Aorta (tissue), 5 donors: Measurements from ENCODE around the gene ETV3. TPM values are rescaled to one million over a fixed set of nuclear protein-coding genes. Genes with fewer than 3 reads are reported as not detected.

Source experiments
- ATAC-seq: fragments of 200-7000 bp; cut with Tn5 transposase; one replicate; pipeline ENCODE4 v1.9.1; 2022; ENCODE audit warnings: moderate library complexity; ENCODE audit not compliant: low FRiP score
- DNase-seq, 2 donors: peaks; one replicate each; pipeline ENCODE4 v3.0.0-alpha.2; 2020
- H3K27ac ChIP-seq, 2 donors: one replicate each; pipeline ENCODE4 v1.5.1; 2013; ENCODE audit warnings: low read length in 2 of 2, mild to moderate bottlenecking in 2 of 2, moderate library complexity in 2 of 2, control low read depth in 1 of 2, inconsistent platforms in 1 of 2, low read depth in 1 of 2
- H3K27me3 ChIP-seq, 2 donors: one replicate each; pipeline ENCODE4 v1.6.1; 2013; ENCODE audit warnings: control low read depth in 1 of 2, low read length in 1 of 2, mild to moderate bottlenecking in 1 of 2, moderate library complexity in 1 of 2; ENCODE audit not compliant: insufficient read depth in 2 of 2, control insufficient read depth in 1 of 2
- H3K36me3 ChIP-seq, 2 donors: one replicate each; pipeline ENCODE4 v1.6.1; 2013; ENCODE audit warnings: control low read depth in 1 of 2, low read length in 1 of 2, mild to moderate bottlenecking in 1 of 2; ENCODE audit not compliant: insufficient read depth in 2 of 2, control insufficient read depth in 1 of 2
- H3K4me1 ChIP-seq, 2 donors: one replicate each; pipeline ENCODE4 v1.6.1; 2013; ENCODE audit warnings: low read length in 2 of 2, control low read depth in 1 of 2, mild to moderate bottlenecking in 1 of 2, moderate library complexity in 1 of 2; ENCODE audit not compliant: insufficient read depth in 2 of 2, control insufficient read depth in 1 of 2
- H3K4me3 ChIP-seq, 2 donors: one replicate each; pipeline ENCODE4 v1.5.1; 2013; ENCODE audit warnings: low read length in 2 of 2, control low read depth in 1 of 2, mild to moderate bottlenecking in 1 of 2
- H3K9me3 ChIP-seq: one replicate; pipeline ENCODE4 v1.6.1; 2013; ENCODE audit warnings: mild to moderate bottlenecking, low read length; ENCODE audit not compliant: control insufficient read depth
- WGBS, 2 donors: extraction: QIAGEN DNeasy Blood & Tissue Kit; methylation state at CpG; one replicate each; pipeline ENCODE4 v1.1.7; 2013; 5-methylcytosine and 5-hydroxymethylcytosine counted together
- intact Hi-C, 2 donors: fragments of 100-400 bp; cut with DNase I; formaldehyde crosslinking; loops; one replicate each; pipeline versions ENCODE4 v1.14.2 to v1.15.0; 2022
- polyA plus RNA-seq, 2 donors: library from polyadenylated mRNA; stranded (reverse); fragments of 200-250 nt; gene quantifications; one replicate each; pipeline ENCODE4 v1.2.3, GENCODE V29; 2013
- total RNA-seq, 2 donors: library from RNA; stranded (reverse); fragmentation: NEBNext Ultra II Directional; extraction: Animal tissue kit (Norgen Biotek cat#: 25700); gene quantifications; one replicate each; pipeline ENCODE4 v1.2.1, GENCODE V29; 2021
- donor health status: healthy with polysubstance abuse.
- donor health status: Bipolar disorder and iron deficiency.
- donor health status: DM: no; HTN: no; CAD: no.
- donor health status: DM: no; HTN: no; CAD: no.
- donor health status: DM: yes; HTN: yes; CAD: no.

ETV3 gene
- total and polyA plus RNA-seq, 4 donors, result 6.6 to 33.6 (median 22.2) TPM

DNA sequence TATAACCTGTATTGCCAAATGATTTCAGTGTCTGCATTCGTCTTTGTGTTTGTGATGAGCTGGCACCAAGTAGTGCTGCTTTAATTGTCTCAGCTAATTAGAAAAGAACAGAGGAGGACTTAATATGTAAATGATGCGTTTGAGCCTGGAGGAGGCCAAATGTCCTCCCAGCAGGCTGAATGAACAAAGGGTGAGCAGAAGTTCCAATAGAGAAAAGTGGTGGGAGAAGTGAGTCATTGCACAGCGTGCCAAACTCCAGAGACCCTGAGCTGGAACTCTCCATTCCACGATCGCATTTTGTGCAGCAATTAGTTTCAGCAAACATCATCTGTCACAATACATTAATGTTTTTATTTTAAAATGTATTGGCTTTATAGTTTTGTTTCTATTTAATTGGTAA, 56.5 kb downstream of the ETV3 start:
- ATAC-seq (no peak), DNase-seq (no peak)
- 72 to 86% methylated on average over 5 of the region's 5 CpGs for WGBS, 2 donors
- Histone ChIP-seq H3K27me3 (peaks cover 0 to 2% of the 10 kb centered on the region in 2 donors), H3K36me3 (no peaks in the 10 kb centered on the region), H3K27ac (no peak overlapping the region), H3K9me3 (no peaks in the 10 kb centered on the region), H3K4me3 (no peak overlapping the region), H3K4me1 (no peaks in the 10 kb centered on the region)
- intact Hi-C loops, result no loop called here

DNA sequence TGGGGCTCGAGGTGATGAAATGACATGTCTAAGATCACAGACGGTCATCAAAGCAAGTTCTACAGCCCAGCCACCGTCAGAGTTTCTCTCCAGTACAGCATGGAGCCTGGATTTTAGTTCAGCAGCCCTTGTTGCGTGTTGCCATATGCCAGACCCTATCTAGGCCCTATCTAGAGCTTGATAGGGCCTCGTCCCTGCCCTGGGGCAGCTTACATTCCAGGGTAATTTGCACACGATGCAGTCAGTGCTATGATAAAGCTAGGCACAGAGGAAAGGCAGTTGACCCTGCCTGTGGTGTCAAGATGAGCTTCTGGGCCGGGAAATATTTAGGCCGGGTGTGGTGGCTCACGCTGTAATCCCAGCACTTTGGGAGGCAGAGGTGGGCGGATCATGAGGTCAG, 57.5 kb downstream of the ETV3 start:
- Histone ChIP-seq H3K9me3 (no peaks in the 10 kb centered on the region), H3K4me1 (no peaks in the 10 kb centered on the region), H3K27me3 (peaks cover 0 to 2% of the 10 kb centered on the region in 2 donors), H3K27ac (no peak overlapping the region), H3K36me3 (no peaks in the 10 kb centered on the region), H3K4me3 (no peak overlapping the region)
- ATAC-seq (no peak), DNase-seq (no peak)
- WGBS, 2 donors, result 89 to 91% methylated on average over 10 of the region's 10 CpGs
- intact Hi-C loops, result no loop called here

DNA sequence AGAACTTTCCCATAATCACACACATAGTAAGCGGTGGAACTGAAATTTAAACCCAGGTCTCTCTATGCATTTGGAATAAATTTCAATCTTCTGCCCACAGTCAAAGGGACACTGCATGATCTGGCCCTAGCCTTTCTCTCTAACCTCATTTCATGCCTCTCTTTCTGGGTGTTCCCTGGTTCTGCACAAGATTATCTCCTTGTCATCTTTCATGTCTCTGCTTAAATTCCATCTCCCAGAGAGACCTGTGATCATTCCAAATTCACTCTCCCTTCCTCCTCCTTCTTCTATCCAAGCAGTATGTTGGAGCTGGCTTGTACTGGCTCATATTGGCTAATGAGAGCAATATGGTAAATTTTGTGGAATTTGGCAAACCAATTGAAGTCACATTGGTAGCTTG, 60.8 kb downstream of the ETV3 start:
- WGBS, 2 donors, result 96 to 97% methylated on average over 1 of the region's 1 CpG
- ATAC-seq (no peak), DNase-seq (no peak)
- Histone ChIP-seq H3K27me3 (no peaks in the 10 kb centered on the region), H3K36me3 (no peaks in the 10 kb centered on the region), H3K4me1 (no peaks in the 10 kb centered on the region), H3K9me3 (no peaks in the 10 kb centered on the region), H3K27ac (no peak overlapping the region), H3K4me3 (no peak overlapping the region)
- intact Hi-C loops, result loop anchor here in 1 of 2 donors (10.0 kb wide), 1 partner anchor 183 kb away; the partner anchor contains the start of gene PEAR1

DNA sequence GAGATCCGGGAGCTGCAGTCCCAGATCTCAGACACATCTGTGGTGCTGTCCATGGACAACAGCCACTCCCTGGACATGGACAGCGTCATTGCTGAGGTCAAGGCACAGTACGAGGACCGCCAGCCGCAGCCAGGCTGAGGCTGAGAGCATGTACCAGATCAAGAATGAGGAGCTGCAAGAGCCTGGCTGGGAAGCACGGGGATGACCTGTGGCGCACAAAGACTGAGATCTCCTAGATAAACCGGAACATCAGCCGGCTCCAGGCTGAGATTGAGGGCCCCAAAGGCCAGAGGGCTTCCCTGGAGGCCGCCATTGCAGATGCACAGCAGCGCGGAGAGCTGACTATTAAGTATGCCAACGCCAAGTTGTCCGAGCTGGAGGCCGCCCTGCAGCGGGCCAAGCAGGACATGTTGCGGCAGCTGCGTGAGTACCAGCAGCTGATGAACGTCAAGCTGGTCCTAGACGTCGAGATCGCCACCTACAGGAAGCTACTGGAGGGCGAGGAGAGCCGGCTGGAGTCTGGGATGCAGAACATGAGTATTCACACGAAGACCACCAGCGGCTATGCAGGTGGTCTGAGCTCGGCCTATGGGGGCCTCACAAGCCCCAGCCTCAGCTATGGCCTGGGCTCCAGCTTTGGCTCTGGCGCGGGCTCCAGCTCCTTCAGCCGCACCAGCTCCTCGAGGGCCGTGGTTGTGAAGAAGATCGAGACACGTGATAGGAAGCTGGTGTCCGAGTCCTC, 64.1 kb downstream of the ETV3 start:
- Histone ChIP-seq H3K36me3 (no peaks in the 10 kb centered on the region), H3K9me3 (no peaks in the 10 kb centered on the region), H3K27ac (no peak overlapping the region), H3K4me3 (no peak overlapping the region), H3K27me3 (no peaks in the 10 kb centered on the region), H3K4me1 (no peaks in the 10 kb centered on the region)
- 29 to 30% methylated on average over 34 to 35 of the region's 35 CpGs for WGBS, 2 donors
- DNase-seq, result peak; percentile 83 to 89
- intact Hi-C loops, result loop anchor here in 1 of 2 donors (10.0 kb wide), 1 partner anchor 179 kb away; the partner anchor contains the start of gene PEAR1
- ATAC-seq, result no peak

Other genes with a start within 250 kb of the ETV3 start
- 10 to 100 TPM; 17.4 to 32.9 TPM for gene PEAR1, start 244.7 kb downstream of the ETV3 start, total RNA-seq
- gene PEAR1, start 244.7 kb downstream of the ETV3 start, polyA plus RNA-seq, result 10 to 100 TPM in 1 of 2 donors, 1 to 10 TPM in 1; 5.6 to 46.6 TPM
- 1 to 10 TPM in 1 of 2 donors, under 1 TPM in 1; 0.42 to 1.3 TPM for gene LRRC71, start 217.8 kb downstream of the ETV3 start, total RNA-seq
- gene LRRC71, start 217.8 kb downstream of the ETV3 start, polyA plus RNA-seq, result 1 to 10 TPM in 1 of 2 donors, not detected in 1; 2.4 TPM
- 10 to 100 TPM; 33.0 to 47.8 TPM for gene ARHGEF11, start 92.7 kb downstream of the ETV3 start, total RNA-seq
- 10 to 100 TPM in 1 of 2 donors, 1 to 10 TPM in 1; 9.3 to 16.2 TPM for gene ARHGEF11, start 92.7 kb downstream of the ETV3 start, polyA plus RNA-seq
- gene ETV3L, start 38.6 kb downstream of the ETV3 start, total RNA-seq, result not detected
- not detected for gene ETV3L, start 38.6 kb downstream of the ETV3 start, polyA plus RNA-seq